IMR-90 (cell line): ENCODE data around the gene SIX2. TPM values are rescaled to one million over a fixed set of nuclear protein-coding genes. Genes with fewer than 3 reads are reported as not detected.
A peak's percentile ranks its signal among the peaks of the same experiment; 100 is the strongest.

Experiments used
- ATAC-seq: fragments of 200-7000 bp; cut with Tn5 transposase; 2 replicates; pipeline ENCODE4 v1.9.1; 2020; ENCODE audit warnings: low read depth, mild to moderate bottlenecking, moderate library complexity
- BruUV-seq: library from RNA; stranded (reverse); fragments of 400-500 nt; replicated peaks from 2 replicates; lab custom pipeline; 2021; lab: Mats Ljungman, UMichigan
- CTCF ChIA-PET: fragments of 300-600 bp; formaldehyde crosslinking; extraction: SDS; loops from one replicate; lab custom pipeline; 2021; ENCODE audit warnings: antibody characterized with exemption; lab: Yijun Ruan, JAX
- POLR2A ChIA-PET: fragments of 300-600 bp; sonication (Branson Sonifier 250); formaldehyde crosslinking; loops from one replicate; lab custom pipeline; 2022; ENCODE audit warnings: antibody characterized with exemption; ENCODE audit not compliant: unreplicated experiment; lab: Charles Lee
- DNase-seq: peaks from one replicate; pipeline ENCODE4 v3.0.0; 2013
- H2AFZ ChIP-seq: replicated peaks from 2 replicates; pipeline ENCODE3; 2013; ENCODE audit warnings: low read length, mild to moderate bottlenecking; ENCODE audit not compliant: poor library complexity
- H2AK5ac ChIP-seq: 2 replicates; pipeline ENCODE4 v1.6.1; 2013; ENCODE audit warnings: low read depth, low read length, inconsistent platforms
- H2AK9ac ChIP-seq: replicated peaks from 2 replicates; pipeline ENCODE3; 2013; ENCODE audit warnings: mild to moderate bottlenecking, low read depth, low read length, moderate library complexity; ENCODE audit not compliant: poor library complexity
- H2BK120ac ChIP-seq: 2 replicates; pipeline ENCODE4 v1.6.1; 2013; ENCODE audit warnings: low read depth, low read length, inconsistent platforms
- H2BK15ac ChIP-seq: 3 replicates; pipeline ENCODE4 v1.6.1; 2013; ENCODE audit warnings: low read depth, low read length, inconsistent platforms
- H2BK20ac ChIP-seq: 2 replicates; pipeline ENCODE4 v1.6.1; 2013; ENCODE audit warnings: low read depth, mild to moderate bottlenecking, inconsistent platforms, low read length, moderate library complexity
- H2BK5ac ChIP-seq: 2 replicates; pipeline ENCODE4 v1.6.1; 2013; ENCODE audit warnings: mild to moderate bottlenecking, low read depth, low read length, inconsistent platforms; ENCODE audit not compliant: poor library complexity, severe bottlenecking
- H3K14ac ChIP-seq: replicated peaks from 2 replicates; pipeline ENCODE4 v1.6.1; 2013; ENCODE audit warnings: low read depth, low read length, inconsistent platforms
- H3K18ac ChIP-seq: 2 replicates; pipeline ENCODE4 v1.6.1; 2013; ENCODE audit warnings: low read depth, low read length, control low read depth
- H3K23ac ChIP-seq: 2 replicates; pipeline ENCODE4 v1.6.1; 2013; ENCODE audit warnings: low read depth, low read length, inconsistent platforms
- H3K27ac ChIP-seq: 2 replicates; pipeline ENCODE4 v1.5.1; 2013; ENCODE audit warnings: mild to moderate bottlenecking, control low read depth, low read length; ENCODE audit not compliant: insufficient read depth
- H3K27me3 ChIP-seq: 2 replicates; pipeline ENCODE4 v1.6.1; 2013; ENCODE audit warnings: low read length; ENCODE audit not compliant: control insufficient read depth, insufficient read depth
- H3K36me3 ChIP-seq: 2 replicates; pipeline ENCODE4 v1.6.1; 2013; ENCODE audit warnings: low read length, mixed read lengths; ENCODE audit not compliant: control insufficient read depth, insufficient read depth
- H3K4ac ChIP-seq: 2 replicates; pipeline ENCODE4 v1.6.1; 2013; ENCODE audit warnings: low read depth, low read length, inconsistent platforms
- H3K4me1 ChIP-seq: 2 replicates; pipeline ENCODE4 v1.6.1; 2013; ENCODE audit warnings: low read length, mixed read lengths; ENCODE audit not compliant: control insufficient read depth, insufficient read depth
- H3K4me2 ChIP-seq: 2 replicates; pipeline ENCODE4 v1.6.1; 2013; ENCODE audit warnings: low read depth, mild to moderate bottlenecking, control low read depth, low read length, moderate library complexity
- H3K4me3 ChIP-seq: 2 replicates; pipeline ENCODE4 v1.5.1; 2013; ENCODE audit warnings: low read depth, mild to moderate bottlenecking, control low read depth, low read length, moderate library complexity; ENCODE audit not compliant: insufficient read depth
- H3K56ac ChIP-seq: 2 replicates; pipeline ENCODE4 v1.6.1; 2013; ENCODE audit warnings: low read length, inconsistent platforms; ENCODE audit not compliant: insufficient read depth; ENCODE audit errors: extremely low read depth
- H3K79me1 ChIP-seq, 2 experiments: 2 replicates each; pipeline ENCODE4 v1.6.1; 2013; ENCODE audit warnings: low read length in 2 of 2, inconsistent platforms in 1 of 2, low read depth in 1 of 2
- H3K9ac ChIP-seq: 2 replicates; pipeline ENCODE4 v1.6.1; 2013; ENCODE audit warnings: low read depth, low read length, control low read depth
- H3K9me1 ChIP-seq: 2 replicates; pipeline ENCODE4 v1.6.1; 2013; ENCODE audit warnings: low read length, inconsistent platforms; ENCODE audit not compliant: insufficient read depth
- H3K9me3 ChIP-seq: 2 replicates; pipeline ENCODE4 v1.6.1; 2013; ENCODE audit warnings: low read length; ENCODE audit not compliant: control insufficient read depth, insufficient read depth
- H4K20me1 ChIP-seq: 2 replicates; pipeline ENCODE4 v1.6.1; 2013; ENCODE audit warnings: low read length, inconsistent platforms; ENCODE audit not compliant: insufficient read depth
- H4K5ac ChIP-seq: 2 replicates; pipeline ENCODE4 v1.6.1; 2013; ENCODE audit warnings: mild to moderate bottlenecking, low read depth, low read length, control low read depth
- H4K8ac ChIP-seq, 2 experiments: 2 replicates each; pipeline ENCODE4 v1.6.1; 2013; ENCODE audit warnings: low read depth in 2 of 2, low read length in 2 of 2, control low read depth in 1 of 2, inconsistent platforms in 1 of 2
- H4K91ac ChIP-seq: 2 replicates; pipeline ENCODE4 v1.6.1; 2013; ENCODE audit warnings: low read depth, low read length, inconsistent platforms; ENCODE audit not compliant: insufficient read depth
- BHLHE40 ChIP-seq: fragments of 150-350 bp; IDR thresholded peaks from 2 replicates; pipeline ENCODE4 v1.6.1; 2016; ENCODE audit warnings: mild to moderate bottlenecking, low read depth, low read length
- CEBPB ChIP-seq: IDR thresholded peaks from 2 replicates; pipeline ENCODE4 v1.6.1; 2012; ENCODE audit warnings: low read depth, low read length, improper control_type of control experiment
- CHD1 ChIP-seq: IDR thresholded peaks from 2 replicates; pipeline ENCODE4 v1.6.1; 2012; ENCODE audit warnings: low read depth, low read length, improper control_type of control experiment
- FOS ChIP-seq: fragments of 150-350 bp; IDR thresholded peaks from 2 replicates; pipeline ENCODE4 v1.6.1; 2016; ENCODE audit warnings: low read depth, low read length
- MAFK ChIP-seq: IDR thresholded peaks from 2 replicates; pipeline ENCODE4 v1.6.1; 2012; ENCODE audit warnings: low read depth, low read length, improper control_type of control experiment
- MAZ ChIP-seq: IDR thresholded peaks from 2 replicates; pipeline ENCODE4 v1.6.1; 2012; ENCODE audit warnings: low read depth, mild to moderate bottlenecking, low read length, improper control_type of control experiment, moderate library complexity, borderline replicate concordance
- MXI1 ChIP-seq: IDR thresholded peaks from 2 replicates; pipeline ENCODE4 v1.6.1; 2012; ENCODE audit warnings: low read depth, mild to moderate bottlenecking, low read length, moderate library complexity, borderline replicate concordance
- NFE2L2 ChIP-seq: fragments of 150-350 bp; IDR thresholded peaks from 2 replicates; pipeline ENCODE4 v1.6.1; 2016; ENCODE audit warnings: low read depth, mild to moderate bottlenecking, low read length
- POLR2A ChIP-seq: IDR thresholded peaks from 2 replicates; pipeline ENCODE4 v1.6.1; 2012; ENCODE audit warnings: mild to moderate bottlenecking, low read depth, low read length
- RAD21 ChIP-seq: IDR thresholded peaks from 2 replicates; pipeline ENCODE4 v1.6.1; 2012; ENCODE audit warnings: low read length, improper control_type of control experiment
- RCOR1 ChIP-seq: IDR thresholded peaks from 2 replicates; pipeline ENCODE4 v1.6.1; 2012; ENCODE audit warnings: mild to moderate bottlenecking, low read length, improper control_type of control experiment; ENCODE audit not compliant: insufficient replicate concordance
- RFX5 ChIP-seq: IDR thresholded peaks from 2 replicates; pipeline ENCODE4 v1.8.0; 2012; ENCODE audit warnings: low read depth, mild to moderate bottlenecking, low read length, moderate library complexity
- SMC3 ChIP-seq: fragments of 150-350 bp; IDR thresholded peaks from 2 replicates; pipeline ENCODE4 v1.6.1; 2016; ENCODE audit warnings: low read depth, mild to moderate bottlenecking, antibody characterized with exemption, low read length, moderate library complexity
- WGBS, 2 experiments: methylation state at CpG; one replicate each; pipeline versions ENCODE4 v1.1.5 to v1.1.7; 2013; ENCODE audit warnings: missing lambda C conversion rate in 2 of 2; ENCODE audit not compliant: insufficient read length in 1 of 2; ENCODE audit errors: extremely low coverage in 2 of 2; 5-methylcytosine and 5-hydroxymethylcytosine counted together
- dilution Hi-C: fragments of 300-500 bp; cut with HindIII; formaldehyde crosslinking; loops from one replicate; pipeline ENCODE4 v1.14.3; 2018; ENCODE audit warnings: low sequenced_read_pairs; ENCODE audit not compliant: unreplicated experiment
- in situ Hi-C: fragments of 300-500 bp; cut with MboI; formaldehyde crosslinking; loops from 3 replicates; pipeline ENCODE4 v1.14.3; 2019; ENCODE audit warnings: low sequenced_read_pairs, inconsistent platforms, mixed read lengths
- intact Hi-C: fragments of 100-400 bp; cut with micrococcal nuclease; formaldehyde crosslinking; loops from 2 replicates; pipeline ENCODE4 v1.10.0; 2022
- polyA plus RNA-seq, 3 experiments: library from polyadenylated mRNA; depleted of rRNA; stranded (reverse); fragments of >200 nt; gene quantifications; 2 replicates each; pipeline ENCODE4 v1.2.3, GENCODE V29; 2012; ENCODE audit warnings: low replicate concordance in 1 of 3
- total RNA-seq: library from RNA; depleted of rRNA; stranded (reverse); fragments of >200 nt; gene quantifications from 2 replicates; pipeline ENCODE4 v1.2.3, GENCODE V29; 2012
- TF ChIP-seq, protein P1 (sequence below): conservative IDR thresholded peaks from 2 replicates; pipeline ENCODE4 v1.5.1; 2012; ENCODE audit warnings: mild to moderate bottlenecking, low read depth, low read length, improper control_type of control experiment
- TF ChIP-seq, protein P2 (sequence below): fragments of 150-350 bp; IDR thresholded peaks from 2 replicates; pipeline ENCODE4 v1.6.1; 2016; ENCODE audit warnings: low read depth, mild to moderate bottlenecking, low read length, moderate library complexity, borderline replicate concordance

SIX2 gene
- total and polyA plus RNA-seq, 2 of the 4 experiments (the other 2 are of a cell fraction), result not detected

GRCh38 chr2:45003579-45004551, 5.4 kb downstream of the SIX2 start:
- H3K56ac ChIP-seq, result no peak overlapping the region
- no peak overlapping the region for H2BK20ac ChIP-seq
- no peak overlapping the region for H2AK9ac ChIP-seq
- H3K4me1 ChIP-seq, result peaks cover 2% of the 10 kb centered on the region; the same call in 1 of the 2 replicates
- no peaks in the 10 kb centered on the region for H3K36me3 ChIP-seq
- no peak overlapping the region for H3K4me3 ChIP-seq
- DNase-seq (no peak), ATAC-seq (0 out of 2 replicates have a peak, but pooled peaks have one; percentile 19)
- H3K9me3 ChIP-seq, result peaks cover 13% of the 10 kb centered on the region; the same call in 1 of the 2 replicates
- H4K5ac ChIP-seq, result no peak overlapping the region
- peaks cover 99% of the 10 kb centered on the region for H3K27me3 ChIP-seq
- H3K27ac ChIP-seq, result no peak overlapping the region
- no peak overlapping the region for H3K18ac ChIP-seq
- no peak overlapping the region for H2AK5ac ChIP-seq
- dilution Hi-C loops (no loop called here), in situ Hi-C loops (no loop called here), intact Hi-C loops (no loop called here)
- no peak overlapping the region for H2BK120ac ChIP-seq
- 0 out of 2 replicates have a peak, but pooled peaks cover 2% of the 10 kb centered on the region for H3K9me1 ChIP-seq
- no peaks in the 10 kb centered on the region; the same call in none of the 2 replicates for H4K20me1 ChIP-seq
- H2AFZ ChIP-seq, result peak overlapping the region; percentile 58
- no peaks in the 10 kb centered on the region for H3K79me1 ChIP-seq
- no peak overlapping the region for H2BK5ac ChIP-seq
- no peak overlapping the region for H4K8ac ChIP-seq
- no peak overlapping the region for H3K4ac ChIP-seq
- H3K4me2 ChIP-seq, result peak overlapping the region; percentile 30; the same call in 1 of the 2 replicates
- H2BK15ac ChIP-seq, result no peak overlapping the region
- no peak overlapping the region for H3K9ac ChIP-seq
- no TSS peak for BruUV-seq
- CTCF ChIA-PET, result no interaction called here
- H3K23ac ChIP-seq, result no peak overlapping the region
- no peak overlapping the region for H3K14ac ChIP-seq
- no peak overlapping the region for H4K91ac ChIP-seq
- WGBS, 2 experiments, result 27% methylated on average over 9 of the region's 41 CpGs; no CpG with 5 or more reads in 1 of the 2 experiments
- POLR2A ChIA-PET, result no interaction called here
- TF ChIP-seq MAZ (no peak), CEBPB (no peak), FOS (no peak), NFE2L2 (no peak), CHD1 (no peak), SMC3 (no peak), POLR2A (no peak), MXI1 (no peak), RAD21 (no peak), BHLHE40 (no peak), RCOR1 (no peak), RFX5 (no peak), MAFK (no peak)
- TF ChIP-seq, protein P1, sequence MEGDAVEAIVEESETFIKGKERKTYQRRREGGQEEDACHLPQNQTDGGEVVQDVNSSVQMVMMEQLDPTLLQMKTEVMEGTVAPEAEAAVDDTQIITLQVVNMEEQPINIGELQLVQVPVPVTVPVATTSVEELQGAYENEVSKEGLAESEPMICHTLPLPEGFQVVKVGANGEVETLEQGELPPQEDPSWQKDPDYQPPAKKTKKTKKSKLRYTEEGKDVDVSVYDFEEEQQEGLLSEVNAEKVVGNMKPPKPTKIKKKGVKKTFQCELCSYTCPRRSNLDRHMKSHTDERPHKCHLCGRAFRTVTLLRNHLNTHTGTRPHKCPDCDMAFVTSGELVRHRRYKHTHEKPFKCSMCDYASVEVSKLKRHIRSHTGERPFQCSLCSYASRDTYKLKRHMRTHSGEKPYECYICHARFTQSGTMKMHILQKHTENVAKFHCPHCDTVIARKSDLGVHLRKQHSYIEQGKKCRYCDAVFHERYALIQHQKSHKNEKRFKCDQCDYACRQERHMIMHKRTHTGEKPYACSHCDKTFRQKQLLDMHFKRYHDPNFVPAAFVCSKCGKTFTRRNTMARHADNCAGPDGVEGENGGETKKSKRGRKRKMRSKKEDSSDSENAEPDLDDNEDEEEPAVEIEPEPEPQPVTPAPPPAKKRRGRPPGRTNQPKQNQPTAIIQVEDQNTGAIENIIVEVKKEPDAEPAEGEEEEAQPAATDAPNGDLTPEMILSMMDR, result no peak
- TF ChIP-seq, protein P2, sequence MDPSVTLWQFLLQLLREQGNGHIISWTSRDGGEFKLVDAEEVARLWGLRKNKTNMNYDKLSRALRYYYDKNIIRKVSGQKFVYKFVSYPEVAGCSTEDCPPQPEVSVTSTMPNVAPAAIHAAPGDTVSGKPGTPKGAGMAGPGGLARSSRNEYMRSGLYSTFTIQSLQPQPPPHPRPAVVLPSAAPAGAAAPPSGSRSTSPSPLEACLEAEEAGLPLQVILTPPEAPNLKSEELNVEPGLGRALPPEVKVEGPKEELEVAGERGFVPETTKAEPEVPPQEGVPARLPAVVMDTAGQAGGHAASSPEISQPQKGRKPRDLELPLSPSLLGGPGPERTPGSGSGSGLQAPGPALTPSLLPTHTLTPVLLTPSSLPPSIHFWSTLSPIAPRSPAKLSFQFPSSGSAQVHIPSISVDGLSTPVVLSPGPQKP, result no peak
